ENCODE data around the gene SLC6A2.

DNA sequence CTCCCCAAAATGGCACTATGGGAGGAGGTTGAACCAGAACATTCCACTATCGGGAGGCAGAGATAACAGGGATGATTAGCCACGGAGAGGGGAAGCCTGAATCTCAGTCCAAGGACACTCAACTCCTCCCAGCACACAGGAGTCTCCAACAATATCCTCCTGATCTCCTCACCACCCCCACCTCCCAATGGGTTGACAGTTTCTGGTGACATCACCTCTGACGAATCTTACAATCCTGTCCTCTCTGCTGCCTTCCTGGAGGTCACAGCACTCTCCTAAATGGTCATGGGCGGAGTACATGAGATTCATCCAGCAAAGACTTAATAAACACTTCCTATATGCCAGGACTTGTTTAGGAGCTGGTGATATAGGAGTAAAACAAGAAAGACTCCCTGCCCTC lies 80.9 kb downstream of the SLC6A2 start:
- TF ChIP-seq, protein P1, sequence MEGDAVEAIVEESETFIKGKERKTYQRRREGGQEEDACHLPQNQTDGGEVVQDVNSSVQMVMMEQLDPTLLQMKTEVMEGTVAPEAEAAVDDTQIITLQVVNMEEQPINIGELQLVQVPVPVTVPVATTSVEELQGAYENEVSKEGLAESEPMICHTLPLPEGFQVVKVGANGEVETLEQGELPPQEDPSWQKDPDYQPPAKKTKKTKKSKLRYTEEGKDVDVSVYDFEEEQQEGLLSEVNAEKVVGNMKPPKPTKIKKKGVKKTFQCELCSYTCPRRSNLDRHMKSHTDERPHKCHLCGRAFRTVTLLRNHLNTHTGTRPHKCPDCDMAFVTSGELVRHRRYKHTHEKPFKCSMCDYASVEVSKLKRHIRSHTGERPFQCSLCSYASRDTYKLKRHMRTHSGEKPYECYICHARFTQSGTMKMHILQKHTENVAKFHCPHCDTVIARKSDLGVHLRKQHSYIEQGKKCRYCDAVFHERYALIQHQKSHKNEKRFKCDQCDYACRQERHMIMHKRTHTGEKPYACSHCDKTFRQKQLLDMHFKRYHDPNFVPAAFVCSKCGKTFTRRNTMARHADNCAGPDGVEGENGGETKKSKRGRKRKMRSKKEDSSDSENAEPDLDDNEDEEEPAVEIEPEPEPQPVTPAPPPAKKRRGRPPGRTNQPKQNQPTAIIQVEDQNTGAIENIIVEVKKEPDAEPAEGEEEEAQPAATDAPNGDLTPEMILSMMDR (IDR thresholded peaks at IDR 0.05; ENCODE audit: low read length) = no peak
- no peak for TF ChIP-seq EZH2 (optimal IDR thresholded peaks at IDR 0.05; ENCODE audit: low read depth, low read length)
